ENCODE measurements around the gene ARFRP1. TPM values are rescaled to one million over a fixed set of nuclear protein-coding genes. Genes with fewer than 3 reads are reported as not detected.
A peak's percentile ranks its signal among the peaks of the same experiment; 100 is the strongest.

ARFRP1 gene
- total and polyA plus RNA-seq, 2 of the 13 experiments (the other 11 are each of a cell fraction or from before 2014, with no cell fraction given): 32.0 to 51.1 TPM

DNA sequence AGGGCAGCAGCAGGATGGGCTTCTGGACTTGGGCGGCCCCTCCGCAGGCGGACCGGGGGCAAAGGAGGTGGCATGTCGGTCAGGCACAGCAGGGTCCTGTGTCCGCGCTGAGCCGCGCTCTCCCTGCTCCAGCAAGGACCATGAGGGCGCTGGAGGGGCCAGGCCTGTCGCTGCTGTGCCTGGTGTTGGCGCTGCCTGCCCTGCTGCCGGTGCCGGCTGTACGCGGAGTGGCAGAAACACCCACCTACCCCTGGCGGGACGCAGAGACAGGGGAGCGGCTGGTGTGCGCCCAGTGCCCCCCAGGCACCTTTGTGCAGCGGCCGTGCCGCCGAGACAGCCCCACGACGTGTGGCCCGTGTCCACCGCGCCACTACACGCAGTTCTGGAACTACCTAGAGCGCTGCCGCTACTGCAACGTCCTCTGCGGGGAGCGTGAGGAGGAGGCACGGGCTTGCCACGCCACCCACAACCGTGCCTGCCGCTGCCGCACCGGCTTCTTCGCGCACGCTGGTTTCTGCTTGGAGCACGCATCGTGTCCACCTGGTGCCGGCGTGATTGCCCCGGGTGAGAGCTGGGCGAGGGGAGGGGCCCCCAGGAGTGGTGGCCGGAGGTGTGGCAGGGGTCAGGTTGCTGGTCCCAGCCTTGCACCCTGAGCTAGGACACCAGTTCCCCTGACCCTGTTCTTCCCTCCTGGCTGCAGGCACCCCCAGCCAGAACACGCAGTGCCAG is 11.0 kb downstream of the ARFRP1 start, which contains the start of gene TNFRSF6B (continued):
- TF ChIP-seq, protein P1, sequence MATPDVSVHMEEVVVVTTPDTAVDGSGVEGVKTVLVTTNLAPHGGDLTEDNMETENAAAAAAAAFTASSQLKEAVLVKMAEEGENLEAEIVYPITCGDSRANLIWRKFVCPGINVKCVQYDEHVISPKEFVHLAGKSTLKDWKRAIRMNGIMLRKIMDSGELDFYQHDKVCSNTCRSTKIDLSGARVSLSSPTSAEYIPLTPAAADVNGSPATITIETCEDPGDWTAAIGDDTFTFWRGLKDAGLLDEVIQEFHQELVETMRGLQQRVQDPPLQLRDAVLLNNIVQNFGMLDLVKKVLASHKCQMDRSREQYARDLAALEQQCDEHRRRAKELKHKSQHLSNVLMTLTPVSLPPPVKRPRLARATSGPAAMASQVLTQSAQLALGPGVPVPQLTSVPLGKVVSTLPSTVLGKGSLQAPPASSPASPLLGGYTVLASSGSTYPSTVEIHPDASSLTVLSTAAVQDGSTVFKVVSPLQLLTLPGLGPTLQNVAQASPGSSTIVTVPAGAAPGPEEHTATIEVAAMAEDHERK (CRISPR knock-in tag; IDR thresholded peaks at IDR 0.05; ENCODE audit: low read depth): no peak
- 0 out of 2 replicates have a peak, but pooled peaks have one; percentile 11 for TF ChIP-seq ZNF678 (CRISPR knock-in tag; IDR thresholded peaks at IDR 0.05)
- TF ChIP-seq SIX4 (CRISPR knock-in tag; IDR thresholded peaks at IDR 0.05): no peak
- TF ChIP-seq NFYC (CRISPR knock-in tag; IDR thresholded peaks at IDR 0.05): no peak; the same call in 1 of the 2 replicates
- TF ChIP-seq, protein P2, sequence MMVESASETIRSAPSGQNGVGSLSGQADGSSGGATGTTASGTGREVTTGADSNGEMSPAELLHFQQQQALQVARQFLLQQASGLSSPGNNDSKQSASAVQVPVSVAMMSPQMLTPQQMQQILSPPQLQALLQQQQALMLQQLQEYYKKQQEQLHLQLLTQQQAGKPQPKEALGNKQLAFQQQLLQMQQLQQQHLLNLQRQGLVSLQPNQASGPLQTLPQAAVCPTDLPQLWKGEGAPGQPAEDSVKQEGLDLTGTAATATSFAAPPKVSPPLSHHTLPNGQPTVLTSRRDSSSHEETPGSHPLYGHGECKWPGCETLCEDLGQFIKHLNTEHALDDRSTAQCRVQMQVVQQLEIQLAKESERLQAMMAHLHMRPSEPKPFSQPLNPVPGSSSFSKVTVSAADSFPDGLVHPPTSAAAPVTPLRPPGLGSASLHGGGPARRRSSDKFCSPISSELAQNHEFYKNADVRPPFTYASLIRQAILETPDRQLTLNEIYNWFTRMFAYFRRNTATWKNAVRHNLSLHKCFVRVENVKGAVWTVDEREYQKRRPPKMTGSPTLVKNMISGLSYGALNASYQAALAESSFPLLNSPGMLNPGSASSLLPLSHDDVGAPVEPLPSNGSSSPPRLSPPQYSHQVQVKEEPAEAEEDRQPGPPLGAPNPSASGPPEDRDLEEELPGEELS (CRISPR knock-in tag; IDR thresholded peaks at IDR 0.05): no peak
- TF ChIP-seq, protein P3, sequence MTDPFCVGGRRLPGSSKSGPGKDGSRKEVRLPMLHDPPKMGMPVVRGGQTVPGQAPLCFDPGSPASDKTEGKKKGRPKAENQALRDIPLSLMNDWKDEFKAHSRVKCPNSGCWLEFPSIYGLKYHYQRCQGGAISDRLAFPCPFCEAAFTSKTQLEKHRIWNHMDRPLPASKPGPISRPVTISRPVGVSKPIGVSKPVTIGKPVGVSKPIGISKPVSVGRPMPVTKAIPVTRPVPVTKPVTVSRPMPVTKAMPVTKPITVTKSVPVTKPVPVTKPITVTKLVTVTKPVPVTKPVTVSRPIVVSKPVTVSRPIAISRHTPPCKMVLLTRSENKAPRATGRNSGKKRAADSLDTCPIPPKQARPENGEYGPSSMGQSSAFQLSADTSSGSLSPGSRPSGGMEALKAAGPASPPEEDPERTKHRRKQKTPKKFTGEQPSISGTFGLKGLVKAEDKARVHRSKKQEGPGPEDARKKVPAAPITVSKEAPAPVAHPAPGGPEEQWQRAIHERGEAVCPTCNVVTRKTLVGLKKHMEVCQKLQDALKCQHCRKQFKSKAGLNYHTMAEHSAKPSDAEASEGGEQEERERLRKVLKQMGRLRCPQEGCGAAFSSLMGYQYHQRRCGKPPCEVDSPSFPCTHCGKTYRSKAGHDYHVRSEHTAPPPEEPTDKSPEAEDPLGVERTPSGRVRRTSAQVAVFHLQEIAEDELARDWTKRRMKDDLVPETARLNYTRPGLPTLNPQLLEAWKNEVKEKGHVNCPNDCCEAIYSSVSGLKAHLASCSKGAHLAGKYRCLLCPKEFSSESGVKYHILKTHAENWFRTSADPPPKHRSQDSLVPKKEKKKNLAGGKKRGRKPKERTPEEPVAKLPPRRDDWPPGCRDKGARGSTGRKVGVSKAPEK (CRISPR knock-in tag; IDR thresholded peaks at IDR 0.05; ENCODE audit: borderline replicate concordance): peak; percentile 50; the same call in 1 of the 2 replicates
- TF ChIP-seq ONECUT2 (CRISPR knock-in tag; IDR thresholded peaks at IDR 0.05): no peak
- TF ChIP-seq EP300 (IDR thresholded peaks at IDR 0.05; ENCODE audit: low read depth in 2 of 2, low read length in 2 of 2): no peak
- no peak for TF ChIP-seq EP300 (CRISPR knock-in tag; IDR thresholded peaks at IDR 0.05; ENCODE audit: borderline replicate concordance)
- no peak for TF ChIP-seq JUND (CRISPR knock-in tag; IDR thresholded peaks at IDR 0.05)
- TF ChIP-seq, protein P4, sequence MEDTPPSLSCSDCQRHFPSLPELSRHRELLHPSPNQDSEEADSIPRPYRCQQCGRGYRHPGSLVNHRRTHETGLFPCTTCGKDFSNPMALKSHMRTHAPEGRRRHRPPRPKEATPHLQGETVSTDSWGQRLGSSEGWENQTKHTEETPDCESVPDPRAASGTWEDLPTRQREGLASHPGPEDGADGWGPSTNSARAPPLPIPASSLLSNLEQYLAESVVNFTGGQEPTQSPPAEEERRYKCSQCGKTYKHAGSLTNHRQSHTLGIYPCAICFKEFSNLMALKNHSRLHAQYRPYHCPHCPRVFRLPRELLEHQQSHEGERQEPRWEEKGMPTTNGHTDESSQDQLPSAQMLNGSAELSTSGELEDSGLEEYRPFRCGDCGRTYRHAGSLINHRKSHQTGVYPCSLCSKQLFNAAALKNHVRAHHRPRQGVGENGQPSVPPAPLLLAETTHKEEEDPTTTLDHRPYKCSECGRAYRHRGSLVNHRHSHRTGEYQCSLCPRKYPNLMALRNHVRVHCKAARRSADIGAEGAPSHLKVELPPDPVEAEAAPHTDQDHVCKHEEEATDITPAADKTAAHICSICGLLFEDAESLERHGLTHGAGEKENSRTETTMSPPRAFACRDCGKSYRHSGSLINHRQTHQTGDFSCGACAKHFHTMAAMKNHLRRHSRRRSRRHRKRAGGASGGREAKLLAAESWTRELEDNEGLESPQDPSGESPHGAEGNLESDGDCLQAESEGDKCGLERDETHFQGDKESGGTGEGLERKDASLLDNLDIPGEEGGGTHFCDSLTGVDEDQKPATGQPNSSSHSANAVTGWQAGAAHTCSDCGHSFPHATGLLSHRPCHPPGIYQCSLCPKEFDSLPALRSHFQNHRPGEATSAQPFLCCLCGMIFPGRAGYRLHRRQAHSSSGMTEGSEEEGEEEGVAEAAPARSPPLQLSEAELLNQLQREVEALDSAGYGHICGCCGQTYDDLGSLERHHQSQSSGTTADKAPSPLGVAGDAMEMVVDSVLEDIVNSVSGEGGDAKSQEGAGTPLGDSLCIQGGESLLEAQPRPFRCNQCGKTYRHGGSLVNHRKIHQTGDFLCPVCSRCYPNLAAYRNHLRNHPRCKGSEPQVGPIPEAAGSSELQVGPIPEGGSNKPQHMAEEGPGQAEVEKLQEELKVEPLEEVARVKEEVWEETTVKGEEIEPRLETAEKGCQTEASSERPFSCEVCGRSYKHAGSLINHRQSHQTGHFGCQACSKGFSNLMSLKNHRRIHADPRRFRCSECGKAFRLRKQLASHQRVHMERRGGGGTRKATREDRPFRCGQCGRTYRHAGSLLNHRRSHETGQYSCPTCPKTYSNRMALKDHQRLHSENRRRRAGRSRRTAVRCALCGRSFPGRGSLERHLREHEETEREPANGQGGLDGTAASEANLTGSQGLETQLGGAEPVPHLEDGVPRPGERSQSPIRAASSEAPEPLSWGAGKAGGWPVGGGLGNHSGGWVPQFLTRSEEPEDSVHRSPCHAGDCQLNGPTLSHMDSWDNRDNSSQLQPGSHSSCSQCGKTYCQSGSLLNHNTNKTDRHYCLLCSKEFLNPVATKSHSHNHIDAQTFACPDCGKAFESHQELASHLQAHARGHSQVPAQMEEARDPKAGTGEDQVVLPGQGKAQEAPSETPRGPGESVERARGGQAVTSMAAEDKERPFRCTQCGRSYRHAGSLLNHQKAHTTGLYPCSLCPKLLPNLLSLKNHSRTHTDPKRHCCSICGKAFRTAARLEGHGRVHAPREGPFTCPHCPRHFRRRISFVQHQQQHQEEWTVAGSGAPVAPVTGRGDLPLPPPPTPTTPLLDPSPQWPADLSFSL (CRISPR knock-in tag; IDR thresholded peaks at IDR 0.05): no peak
- 0 out of 2 replicates have a peak, but pooled peaks have one; percentile 28 for TF ChIP-seq ZIK1 (CRISPR knock-in tag; IDR thresholded peaks at IDR 0.05; ENCODE audit: borderline replicate concordance, low read depth)
- no peak for TF ChIP-seq PLRG1 (conservative IDR thresholded peaks at IDR 0.05)
